ENCODE measurements around the gene ARHGAP25. TPM values are rescaled to one million over a fixed set of nuclear protein-coding genes. Genes with fewer than 3 reads are reported as not detected.

The ARHGAP25 gene
- polyA plus RNA-seq, 1 donor from 2014 or later = 217 TPM

DNA sequence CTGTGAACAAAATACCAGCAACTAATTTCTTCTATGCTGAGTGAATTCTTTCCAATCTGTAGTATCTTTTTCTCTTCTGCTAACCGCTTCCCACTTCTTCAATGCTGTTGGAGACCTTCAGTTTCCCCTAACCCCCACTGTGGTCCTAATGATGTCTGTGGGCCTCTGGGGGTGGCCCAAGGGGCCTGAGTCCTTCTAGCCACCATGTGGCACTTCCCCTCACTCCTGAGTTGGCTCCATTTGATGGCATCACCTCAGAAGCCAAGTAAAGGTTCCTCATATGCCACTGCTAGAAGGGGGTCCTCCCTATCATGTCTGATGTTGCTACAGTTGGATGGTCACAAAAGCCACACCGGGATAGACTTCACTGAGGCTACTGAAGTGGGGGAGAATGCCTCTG lies 37.5 kb downstream of the ARHGAP25 start:
- no peaks in the 10 kb centered on the region for H3K9me3 Mint-ChIP-seq
- H3K4me1 Mint-ChIP-seq = peaks cover 72 to 83% (median 78%) of the 10 kb centered on the region in 3 donors
- peaks cover 27% of the 10 kb centered on the region for H3K36me3 Mint-ChIP-seq
- peaks cover 5% of the 10 kb centered on the region for H3K27me3 Mint-ChIP-seq
- peak overlapping the region in 3 of 4 donors; percentile 54 to 93 (median 86) for H3K4me3 Mint-ChIP-seq
- H3K27ac Mint-ChIP-seq = peak overlapping the region; percentile 89 to 99 (median 97)

DNA sequence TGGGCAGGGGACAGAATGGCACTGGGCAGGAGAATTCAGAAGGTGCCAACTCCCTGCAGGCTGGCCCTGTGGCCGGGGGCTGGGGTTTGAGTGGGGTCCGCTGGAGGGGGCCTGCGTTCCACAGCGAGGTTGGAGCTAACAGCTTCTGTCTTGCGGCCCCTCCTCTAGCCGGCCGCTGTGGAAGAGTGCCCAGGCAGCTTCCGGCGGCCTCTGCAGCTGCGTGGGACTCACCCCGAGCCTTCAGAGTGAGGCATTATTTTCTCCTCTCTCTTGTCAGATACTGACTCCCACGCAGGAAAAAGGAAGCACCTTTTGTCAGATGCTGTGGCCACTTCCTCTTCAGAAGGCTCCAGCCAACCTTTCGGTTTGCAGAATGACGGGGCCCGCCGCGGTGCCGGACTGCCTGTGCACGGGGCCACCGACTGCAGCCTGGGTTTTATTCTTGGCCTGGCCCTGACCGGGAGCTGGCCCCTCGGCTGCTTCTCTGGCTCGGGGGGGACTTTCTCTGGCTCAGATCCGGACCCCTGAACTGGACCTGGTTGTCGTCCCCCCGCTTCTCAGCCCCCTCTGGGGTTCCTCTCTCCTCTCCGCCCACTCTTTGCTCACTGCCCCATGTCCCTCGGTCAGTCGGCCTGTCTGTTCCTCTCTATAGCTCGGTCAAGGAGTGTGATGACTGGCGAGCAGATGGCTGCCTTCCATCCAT lies 40.1 kb downstream of the ARHGAP25 start:
- H3K4me1 Mint-ChIP-seq = peaks cover 66 to 72% (median 71%) of the 10 kb centered on the region in 3 donors
- H3K27ac Mint-ChIP-seq = peak overlapping the region; percentile 89 to 99 (median 97)
- H3K36me3 Mint-ChIP-seq = peaks cover 35% of the 10 kb centered on the region
- H3K27me3 Mint-ChIP-seq = peaks cover 5% of the 10 kb centered on the region
- no peaks in the 10 kb centered on the region for H3K9me3 Mint-ChIP-seq
- peak overlapping the region; percentile 93 to 100 (median 98) for H3K4me3 Mint-ChIP-seq

DNA sequence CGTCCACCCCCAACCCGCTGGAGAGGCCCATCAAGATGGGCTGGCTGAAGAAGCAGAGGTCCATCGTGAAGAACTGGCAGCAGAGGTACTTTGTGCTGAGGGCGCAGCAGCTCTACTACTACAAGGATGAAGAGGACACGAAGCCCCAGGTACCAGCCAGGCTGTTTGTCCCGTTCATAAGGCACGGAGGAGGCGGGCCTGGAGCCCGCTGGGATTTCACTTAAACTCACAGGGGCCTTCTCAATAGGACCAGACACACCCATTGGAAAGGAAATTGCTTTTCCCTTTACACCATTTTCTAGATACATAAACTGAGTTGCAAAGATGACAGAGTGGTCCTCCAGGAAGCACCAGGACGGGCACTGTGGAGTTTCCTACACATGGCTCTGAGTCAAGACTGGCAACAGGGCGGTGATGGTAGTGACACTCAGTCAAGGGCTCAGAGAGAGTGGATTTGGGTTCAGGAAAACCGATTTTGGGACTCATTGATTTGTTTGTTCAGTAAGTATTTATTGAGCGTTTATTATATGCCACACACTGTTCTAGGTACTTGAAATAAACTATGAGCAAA lies 40.7 kb downstream of the ARHGAP25 start:
- Mint-ChIP-seq H3K27ac (peak overlapping the region; percentile 89 to 99 (median 97)), H3K36me3 (peaks cover 35% of the 10 kb centered on the region), H3K27me3 (peaks cover 5% of the 10 kb centered on the region), H3K9me3 (no peaks in the 10 kb centered on the region), H3K4me1 (peaks cover 62 to 71% (median 68%) of the 10 kb centered on the region in 3 donors), H3K4me3 (peak overlapping the region; percentile 93 to 100 (median 98))

DNA sequence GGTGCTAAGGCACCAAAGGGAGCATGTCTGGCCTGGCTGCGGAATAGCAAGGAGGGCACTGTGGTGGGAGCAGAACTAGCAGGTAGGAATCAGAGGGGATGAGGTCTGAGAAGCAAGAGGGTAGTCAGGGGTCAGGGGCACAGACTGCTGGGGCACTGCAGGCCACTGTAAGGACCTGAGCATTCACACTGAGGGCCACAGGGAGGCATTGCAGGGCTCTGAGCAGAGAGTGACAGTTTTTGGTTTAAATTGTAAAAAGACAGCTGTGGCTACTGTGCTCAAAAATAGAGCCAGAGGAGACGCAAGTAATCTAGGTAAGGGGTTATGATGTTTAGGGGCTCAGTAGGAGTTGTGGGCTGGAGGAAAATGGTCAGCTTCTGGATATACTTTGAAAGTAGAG lies 41.5 kb downstream of the ARHGAP25 start:
- peaks cover 62 to 71% (median 67%) of the 10 kb centered on the region in 3 donors for H3K4me1 Mint-ChIP-seq
- H3K4me3 Mint-ChIP-seq = peak overlapping the region; percentile 93 to 100 (median 98)
- H3K27ac Mint-ChIP-seq = peak overlapping the region; percentile 89 to 99 (median 97)
- peaks cover 5% of the 10 kb centered on the region for H3K27me3 Mint-ChIP-seq
- H3K36me3 Mint-ChIP-seq = peaks cover 40% of the 10 kb centered on the region
- H3K9me3 Mint-ChIP-seq = no peaks in the 10 kb centered on the region

DNA sequence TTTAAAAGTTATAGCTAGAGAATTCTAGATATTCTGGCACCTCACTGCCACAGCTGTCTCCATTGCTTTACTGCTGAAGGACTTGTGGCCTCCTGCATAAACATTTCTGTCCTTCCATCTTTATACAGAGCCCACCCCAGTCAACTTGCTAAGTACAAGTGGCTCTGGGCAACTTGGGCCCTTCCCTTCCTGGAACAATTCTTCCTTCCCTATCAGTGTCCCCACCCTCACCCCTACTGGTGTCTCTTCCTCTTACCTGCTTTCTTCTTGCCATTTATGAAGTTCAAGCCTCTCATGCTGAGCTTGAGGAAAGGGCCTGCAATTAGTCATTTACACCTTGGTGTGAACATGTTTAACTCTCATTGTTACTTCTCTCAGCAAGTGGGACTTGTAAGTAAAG lies 45.0 kb downstream of the ARHGAP25 start:
- H3K4me3 Mint-ChIP-seq = peak overlapping the region; percentile 75 to 90 (median 76)
- no peaks in the 10 kb centered on the region for H3K27me3 Mint-ChIP-seq
- H3K4me1 Mint-ChIP-seq = peaks cover 40 to 54% (median 48%) of the 10 kb centered on the region in 3 donors
- peak overlapping the region; percentile 20 to 88 (median 52) for H3K27ac Mint-ChIP-seq
- peaks cover 50% of the 10 kb centered on the region for H3K36me3 Mint-ChIP-seq
- no peaks in the 10 kb centered on the region for H3K9me3 Mint-ChIP-seq

DNA sequence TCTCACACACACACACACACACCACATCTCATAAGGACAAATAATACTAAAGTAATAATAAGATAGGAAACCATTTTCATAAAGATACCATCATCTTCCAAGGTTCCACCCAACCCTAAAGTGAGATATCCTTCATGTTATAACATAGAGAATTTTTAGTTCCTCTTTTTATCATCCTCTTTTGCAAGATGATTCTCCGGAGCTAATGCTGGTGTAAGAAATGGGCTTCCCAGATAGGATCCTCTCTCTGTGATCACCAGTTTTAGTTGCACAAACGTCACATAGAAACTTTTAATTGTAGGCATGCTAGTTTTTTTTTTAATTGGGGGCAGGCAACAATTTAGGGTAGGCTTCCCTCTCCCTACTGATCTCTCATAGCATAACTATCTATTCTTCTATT lies 49.6 kb downstream of the ARHGAP25 start:
- Mint-ChIP-seq H3K9me3 (peaks cover 0 to 3% (median 0%) of the 10 kb centered on the region in 3 donors), H3K36me3 (peaks cover 30% of the 10 kb centered on the region), H3K27me3 (no peaks in the 10 kb centered on the region), H3K4me1 (peaks cover 20 to 37% (median 29%) of the 10 kb centered on the region in 3 donors), H3K27ac (no peak overlapping the region), H3K4me3 (no peak overlapping the region)

DNA sequence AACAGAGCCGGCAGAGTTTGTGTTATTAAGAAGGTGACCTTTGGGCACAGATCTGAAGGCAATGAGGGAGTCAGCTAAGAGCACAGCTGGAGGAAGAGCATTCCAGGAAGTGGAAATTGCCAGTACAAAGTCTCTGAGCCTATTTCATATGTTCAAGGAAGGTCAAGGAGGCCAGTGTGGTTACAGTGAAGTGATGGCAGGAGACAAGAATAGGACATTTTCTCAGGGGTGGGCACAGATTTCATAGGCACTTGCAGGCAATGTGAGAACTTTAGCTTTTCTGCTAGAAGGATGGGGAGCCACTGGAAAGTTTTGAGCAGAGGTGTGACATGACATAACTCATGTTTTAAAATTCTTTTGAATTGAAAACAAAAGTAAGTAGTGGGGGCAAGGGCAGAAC lies 50.3 kb downstream of the ARHGAP25 start:
- Mint-ChIP-seq H3K4me1 (peaks cover 20 to 37% (median 29%) of the 10 kb centered on the region in 3 donors), H3K4me3 (no peak overlapping the region), H3K36me3 (peaks cover 28% of the 10 kb centered on the region), H3K9me3 (peaks cover 0 to 3% (median 0%) of the 10 kb centered on the region in 3 donors), H3K27ac (no peak overlapping the region), H3K27me3 (no peaks in the 10 kb centered on the region)

DNA sequence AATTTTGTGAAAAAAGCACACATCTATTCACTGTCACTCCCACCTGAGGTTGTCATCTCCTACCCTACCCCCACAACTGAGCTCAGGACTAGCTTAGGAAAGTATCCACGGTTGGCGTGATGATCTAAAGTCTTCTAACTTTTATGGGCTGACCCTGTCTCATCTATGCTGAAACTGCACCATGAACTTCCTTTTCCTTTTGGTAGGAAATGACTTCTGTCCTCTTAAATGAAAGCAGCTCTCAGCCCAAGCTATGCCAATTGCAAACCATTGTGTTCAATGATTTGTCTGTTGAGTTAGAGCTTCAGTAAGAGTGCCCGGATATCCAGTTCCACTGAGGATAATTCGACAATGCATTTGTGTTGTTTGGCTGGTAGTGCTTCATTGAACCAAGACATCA lies 52.7 kb downstream of the ARHGAP25 start:
- peaks cover 23% of the 10 kb centered on the region for H3K36me3 Mint-ChIP-seq
- peaks cover 24 to 39% (median 32%) of the 10 kb centered on the region in 3 donors for H3K4me1 Mint-ChIP-seq
- H3K27me3 Mint-ChIP-seq = no peaks in the 10 kb centered on the region
- H3K9me3 Mint-ChIP-seq = peaks cover 0 to 3% (median 0%) of the 10 kb centered on the region in 3 donors
- H3K4me3 Mint-ChIP-seq = peak overlapping the region in 1 of 4 donors; percentile 51
- H3K27ac Mint-ChIP-seq = no peak overlapping the region

DNA sequence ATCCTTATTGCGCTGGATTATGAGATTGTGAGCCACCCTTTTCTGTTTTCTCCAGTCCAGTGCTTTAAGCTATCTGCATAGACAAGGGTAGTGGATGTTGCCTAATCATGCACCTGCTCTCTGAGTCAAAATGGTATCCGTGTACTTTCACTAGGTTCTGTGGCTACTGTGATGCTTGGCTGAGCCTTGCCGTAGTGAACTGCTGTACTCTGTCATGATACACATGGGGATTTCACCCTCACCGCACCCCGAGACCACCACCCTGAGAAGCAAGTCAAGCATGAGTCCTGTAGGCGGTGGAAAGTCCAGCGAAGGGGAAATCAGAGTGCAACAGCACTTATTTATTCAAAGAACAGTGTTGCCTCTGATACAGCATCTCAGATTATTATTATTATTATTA lies 55.0 kb downstream of the ARHGAP25 start:
- Mint-ChIP-seq H3K4me1 (peaks cover 40 to 55% (median 45%) of the 10 kb centered on the region in 3 donors), H3K27me3 (no peaks in the 10 kb centered on the region), H3K27ac (peak overlapping the region in 1 of 3 donors; percentile 86), H3K9me3 (peaks cover 0 to 3% (median 0%) of the 10 kb centered on the region in 3 donors), H3K4me3 (peak overlapping the region; percentile 41 to 88 (median 58)), H3K36me3 (peaks cover 25% of the 10 kb centered on the region)

DNA sequence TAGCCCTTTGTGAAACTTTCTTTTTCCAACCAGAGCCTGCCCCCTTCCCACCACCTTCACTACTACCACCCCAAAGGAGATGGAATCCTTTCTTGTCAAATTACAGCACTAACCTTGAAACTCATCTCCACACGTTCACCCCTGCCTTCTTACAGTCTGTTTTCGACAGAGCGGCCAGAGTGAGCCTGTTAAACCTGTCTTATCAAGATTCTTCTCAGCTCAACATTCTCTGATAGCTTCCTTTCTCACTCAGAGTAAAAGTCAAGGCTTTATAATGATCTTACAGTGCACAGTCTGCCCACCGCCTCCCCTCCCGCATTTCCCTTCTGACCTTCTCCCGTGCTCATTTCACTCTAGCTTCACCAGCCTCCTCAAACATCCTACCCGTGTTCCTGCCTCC lies 56.0 kb downstream of the ARHGAP25 start:
- H3K4me3 Mint-ChIP-seq = peak overlapping the region; percentile 53 to 88 (median 72)
- peaks cover 48 to 65% (median 54%) of the 10 kb centered on the region in 3 donors for H3K4me1 Mint-ChIP-seq
- H3K27me3 Mint-ChIP-seq = no peaks in the 10 kb centered on the region
- H3K9me3 Mint-ChIP-seq = peaks cover 0 to 3% (median 0%) of the 10 kb centered on the region in 3 donors
- H3K36me3 Mint-ChIP-seq = peaks cover 29% of the 10 kb centered on the region
- peak overlapping the region in 1 of 3 donors; percentile 86 for H3K27ac Mint-ChIP-seq

DNA sequence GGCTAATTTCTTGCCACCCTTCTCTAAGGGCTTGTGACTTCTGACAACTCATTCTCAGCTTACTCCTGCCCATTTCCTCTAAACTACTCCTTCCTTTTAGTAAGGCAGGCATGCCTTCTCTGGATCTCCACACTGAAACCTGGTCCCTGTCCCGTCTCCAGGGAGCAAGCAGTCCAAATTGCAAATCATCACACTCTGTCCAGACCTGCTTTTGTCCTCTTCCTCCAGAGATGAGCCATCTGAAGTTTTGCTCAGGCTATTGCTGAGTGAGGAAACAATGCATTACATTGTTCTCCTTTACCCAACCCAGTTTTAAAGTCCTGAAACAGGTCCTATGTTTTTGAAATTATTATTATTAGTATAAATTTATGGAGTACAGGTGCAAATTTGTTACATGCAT lies 57.3 kb downstream of the ARHGAP25 start:
- Mint-ChIP-seq H3K4me3 (peak overlapping the region; percentile 22 to 88 (median 70)), H3K27me3 (no peaks in the 10 kb centered on the region), H3K9me3 (peaks cover 0 to 6% (median 2%) of the 10 kb centered on the region in 3 donors), H3K27ac (peak overlapping the region in 1 of 3 donors; percentile 86), H3K36me3 (peaks cover 34% of the 10 kb centered on the region), H3K4me1 (peaks cover 55 to 77% (median 64%) of the 10 kb centered on the region in 3 donors)

DNA sequence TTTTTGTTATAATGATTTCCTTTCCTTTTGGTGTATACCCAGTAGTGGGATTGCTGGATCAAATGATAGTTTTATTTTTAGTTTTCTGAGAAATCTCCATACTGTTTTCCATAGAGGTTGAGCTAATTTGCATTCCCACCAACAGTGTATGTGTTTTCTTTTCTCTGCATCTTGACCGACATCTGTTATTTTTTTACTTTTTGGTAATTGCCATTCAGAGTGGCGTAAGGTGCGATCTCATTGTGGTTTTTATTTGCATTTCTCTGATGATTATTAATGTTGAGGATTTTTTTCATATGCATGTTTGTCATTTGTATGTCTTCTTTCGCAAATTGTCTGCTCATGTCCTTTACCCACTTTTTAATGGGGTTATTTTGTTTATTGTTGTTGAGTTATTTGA lies 58.1 kb downstream of the ARHGAP25 start:
- H3K4me1 Mint-ChIP-seq = peaks cover 56 to 81% (median 66%) of the 10 kb centered on the region in 3 donors
- no peaks in the 10 kb centered on the region for H3K27me3 Mint-ChIP-seq
- H3K9me3 Mint-ChIP-seq = peaks cover 0 to 3% (median 2%) of the 10 kb centered on the region in 3 donors
- peaks cover 31% of the 10 kb centered on the region for H3K36me3 Mint-ChIP-seq
- peak overlapping the region in 2 of 3 donors; percentile 86 to 96 for H3K27ac Mint-ChIP-seq
- H3K4me3 Mint-ChIP-seq = peak overlapping the region; percentile 31 to 88 (median 64)

DNA sequence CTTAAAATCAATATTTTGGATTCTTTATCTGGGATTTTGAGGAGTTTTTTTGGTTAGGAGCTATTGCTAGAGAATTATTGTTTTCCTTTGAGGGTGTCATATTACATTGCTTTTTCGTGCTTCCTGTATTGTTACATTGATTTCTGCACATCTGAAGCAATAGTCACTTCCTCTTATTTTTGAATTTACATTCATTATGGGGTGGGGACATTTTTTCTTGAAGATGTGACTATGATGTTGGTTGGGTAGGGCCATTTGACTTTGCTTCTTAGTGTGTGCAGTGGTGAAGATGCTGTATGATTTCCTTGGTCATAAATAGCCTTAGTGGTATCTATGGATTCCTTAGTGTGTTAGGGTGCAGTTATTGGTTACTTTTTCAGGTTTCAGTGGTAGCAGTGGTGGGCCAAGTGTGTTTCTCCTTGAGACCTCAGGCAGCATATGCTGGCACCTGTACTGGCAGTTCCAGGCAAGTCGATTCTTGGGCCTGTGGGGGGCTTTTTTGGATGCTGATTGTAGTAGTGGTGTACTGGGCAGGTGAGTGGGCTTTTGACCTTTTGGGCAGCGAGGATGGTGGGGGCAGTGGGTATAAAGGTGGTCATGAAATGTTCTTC lies 61.8 kb downstream of the ARHGAP25 start:
- Mint-ChIP-seq H3K9me3 (peaks cover 0 to 3% (median 2%) of the 10 kb centered on the region in 3 donors), H3K36me3 (peaks cover 26% of the 10 kb centered on the region), H3K27me3 (no peaks in the 10 kb centered on the region), H3K4me1 (peaks cover 64 to 76% (median 64%) of the 10 kb centered on the region in 3 donors), H3K27ac (peak overlapping the region; percentile 59 to 91 (median 77)), H3K4me3 (peak overlapping the region; percentile 35 to 84 (median 66))

DNA sequence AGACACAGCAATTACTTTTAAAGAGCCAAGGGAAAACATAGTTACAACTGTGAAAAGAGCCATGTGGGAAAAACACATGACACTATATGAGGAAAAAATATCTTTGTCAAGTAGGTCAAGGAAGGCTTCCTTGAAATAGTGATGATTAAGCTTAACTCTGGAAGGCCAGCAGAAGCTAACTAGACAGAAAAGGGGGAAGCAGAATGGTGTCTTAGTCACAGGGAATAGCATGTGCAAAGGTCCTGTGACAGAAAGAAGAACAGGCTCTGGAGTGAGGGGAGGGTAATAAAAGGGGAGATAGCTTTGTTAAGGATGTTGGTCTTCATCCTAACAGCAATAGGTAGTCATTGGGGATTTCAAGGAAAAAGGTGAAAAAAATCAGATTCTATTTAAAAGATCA lies 64.0 kb downstream of the ARHGAP25 start:
- Mint-ChIP-seq H3K27me3 (no peaks in the 10 kb centered on the region), H3K36me3 (peaks cover 21% of the 10 kb centered on the region), H3K9me3 (peaks cover 0 to 3% (median 2%) of the 10 kb centered on the region in 3 donors), H3K27ac (peak overlapping the region; percentile 43 to 92 (median 80)), H3K4me3 (peak overlapping the region in 1 of 4 donors; percentile 50), H3K4me1 (peaks cover 47 to 58% (median 47%) of the 10 kb centered on the region in 3 donors)

Measured in IgD-negative memory B cell (primary cell).